ENCODE measurements around the gene TMIGD2. TPM values are rescaled to one million over a fixed set of nuclear protein-coding genes. Genes with fewer than 3 reads are reported as not detected.
"Not testable (repeated sequence)": the region's sequence is repeated elsewhere in the genome, so short reads cannot be mapped to it uniquely, and the experiment has no call there.

The TMIGD2 gene
- polyA plus RNA-seq, 4 donors, result 1.2 to 6.2 (median 3.2) TPM

GRCh38 chr19:4264812-4265211 is 37.4 kb downstream of the TMIGD2 start:
- H3K4me3 ChIP-seq (ENCODE audit: low read depth in 1 of 3, low read length in 3 of 3), result no peak overlapping the region
- DNase-seq (no peak), FAIRE-seq (no peak)
- 55 to 73% (median 56%) methylated on average over 4 of the region's 4 CpGs for whole genome bisulfite sequencing, 3 donors
- H3K27ac ChIP-seq (ENCODE audit: low read depth in 1 of 3, low read length in 2 of 3), result no peak overlapping the region
- H3K27me3 ChIP-seq (ENCODE audit: control insufficient read depth in 3 of 3, insufficient read depth in 3 of 3, low read length in 3 of 3), result no peaks in the 10 kb centered on the region
- H3K9me3 ChIP-seq (ENCODE audit: control insufficient read depth in 2 of 2, insufficient read depth in 1 of 2, low read depth in 1 of 2, low read length in 1 of 2), result no peaks in the 10 kb centered on the region
- peaks cover 0 to 3% (median 2%) of the 10 kb centered on the region in 3 donors for H3K4me1 ChIP-seq (ENCODE audit: control insufficient read depth in 3 of 3, insufficient read depth in 2 of 3, low read depth in 1 of 3, low read length in 2 of 3)
- peaks cover 13 to 84% (median 20%) of the 10 kb centered on the region in 3 donors for H3K36me3 ChIP-seq (ENCODE audit: control insufficient read depth in 3 of 3, insufficient read depth in 2 of 3, low read depth in 1 of 3, low read length in 3 of 3)

GRCh38 chr19:4260613-4261191 is 41.5 kb downstream of the TMIGD2 start:
- no peaks in the 10 kb centered on the region for H3K27me3 ChIP-seq (ENCODE audit: control insufficient read depth in 3 of 3, insufficient read depth in 3 of 3, low read length in 3 of 3)
- WGBS, 3 donors, result 92 to 96% (median 92%) methylated on average over 11 of the region's 11 CpGs
- no peak for DNase-seq
- H3K36me3 ChIP-seq (ENCODE audit: control insufficient read depth in 3 of 3, insufficient read depth in 2 of 3, low read depth in 1 of 3, low read length in 3 of 3), result peaks cover 29 to 87% (median 29%) of the 10 kb centered on the region in 3 donors
- peaks cover 0 to 9% of the 10 kb centered on the region in 2 donors for H3K9me3 ChIP-seq (ENCODE audit: control insufficient read depth in 2 of 2, insufficient read depth in 1 of 2, low read depth in 1 of 2, low read length in 1 of 2)
- no peak overlapping the region for H3K27ac ChIP-seq (ENCODE audit: low read depth in 1 of 3, low read length in 2 of 3)
- H3K4me1 ChIP-seq (ENCODE audit: control insufficient read depth in 3 of 3, insufficient read depth in 2 of 3, low read depth in 1 of 3, low read length in 2 of 3), result no peaks in the 10 kb centered on the region
- no peak for FAIRE-seq
- no peak overlapping the region for H3K4me3 ChIP-seq (ENCODE audit: low read depth in 1 of 3, low read length in 3 of 3)

GRCh38 chr19:4258181-4258580 is 44.0 kb downstream of the TMIGD2 start:
- Histone ChIP-seq H3K27ac (ENCODE audit: low read depth in 1 of 3, low read length in 2 of 3) (no peak overlapping the region), H3K27me3 (ENCODE audit: control insufficient read depth in 3 of 3, insufficient read depth in 3 of 3, low read length in 3 of 3) (no peaks in the 10 kb centered on the region), H3K4me1 (ENCODE audit: control insufficient read depth in 3 of 3, insufficient read depth in 2 of 3, low read depth in 1 of 3, low read length in 2 of 3) (no peaks in the 10 kb centered on the region), H3K4me3 (ENCODE audit: low read depth in 1 of 3, low read length in 3 of 3) (no peak overlapping the region), H3K9me3 (ENCODE audit: control insufficient read depth in 2 of 2, insufficient read depth in 1 of 2, low read depth in 1 of 2, low read length in 1 of 2) (peaks cover 0 to 23% of the 10 kb centered on the region in 2 donors), H3K36me3 (ENCODE audit: control insufficient read depth in 3 of 3, insufficient read depth in 2 of 3, low read depth in 1 of 3, low read length in 3 of 3) (peaks cover 32 to 89% (median 41%) of the 10 kb centered on the region in 3 donors)
- WGBS, 3 donors, result 94 to 95% (median 95%) methylated on average over 20 to 28 of the region's 28 CpGs
- FAIRE-seq, result no peak
- no peak for DNase-seq

GRCh38 chr19:4257025-4257424 is 45.2 kb downstream of the TMIGD2 start:
- Histone ChIP-seq H3K36me3 (ENCODE audit: control insufficient read depth in 3 of 3, insufficient read depth in 2 of 3, low read depth in 1 of 3, low read length in 3 of 3) (peaks cover 29 to 88% (median 40%) of the 10 kb centered on the region in 3 donors), H3K27ac (ENCODE audit: low read depth in 1 of 3, low read length in 2 of 3) (no peak overlapping the region), H3K9me3 (ENCODE audit: control insufficient read depth in 2 of 2, insufficient read depth in 1 of 2, low read depth in 1 of 2, low read length in 1 of 2) (peaks cover 0 to 29% of the 10 kb centered on the region in 2 donors), H3K4me3 (ENCODE audit: low read depth in 1 of 3, low read length in 3 of 3) (no peak overlapping the region), H3K27me3 (ENCODE audit: control insufficient read depth in 3 of 3, insufficient read depth in 3 of 3, low read length in 3 of 3) (no peaks in the 10 kb centered on the region), H3K4me1 (ENCODE audit: control insufficient read depth in 3 of 3, insufficient read depth in 2 of 3, low read depth in 1 of 3, low read length in 2 of 3) (no peaks in the 10 kb centered on the region)
- 89 to 96% (median 89%) methylated on average over 6 of the region's 6 CpGs for WGBS, 3 donors
- FAIRE-seq, result no peak
- no peak for DNase-seq

GRCh38 chr19:4256563-4256962 is 45.6 kb downstream of the TMIGD2 start:
- no peak for DNase-seq
- Histone ChIP-seq H3K27me3 (ENCODE audit: control insufficient read depth in 3 of 3, insufficient read depth in 3 of 3, low read length in 3 of 3) (no peaks in the 10 kb centered on the region), H3K4me3 (ENCODE audit: low read depth in 1 of 3, low read length in 3 of 3) (no peak overlapping the region), H3K36me3 (ENCODE audit: control insufficient read depth in 3 of 3, insufficient read depth in 2 of 3, low read depth in 1 of 3, low read length in 3 of 3) (peaks cover 29 to 88% (median 40%) of the 10 kb centered on the region in 3 donors), H3K4me1 (ENCODE audit: control insufficient read depth in 3 of 3, insufficient read depth in 2 of 3, low read depth in 1 of 3, low read length in 2 of 3) (no peaks in the 10 kb centered on the region), H3K9me3 (ENCODE audit: control insufficient read depth in 2 of 2, insufficient read depth in 1 of 2, low read depth in 1 of 2, low read length in 1 of 2) (peaks cover 0 to 29% of the 10 kb centered on the region in 2 donors), H3K27ac (ENCODE audit: low read depth in 1 of 3, low read length in 2 of 3) (no peak overlapping the region)
- 97 to 99% (median 97%) methylated on average over 4 of the region's 4 CpGs for WGBS, 3 donors
- FAIRE-seq, result no peak

GRCh38 chr19:4246767-4247593 is 55.2 kb downstream of the TMIGD2 start, which contains the start of gene YJU2:
Gene YJU2 (plus strand): TSS chr19:4247080. CDS start chr19:4247147, 67 bp downstream.
- peaks cover 0 to under 1% of the 10 kb centered on the region in 2 donors for H3K9me3 ChIP-seq (ENCODE audit: control insufficient read depth in 2 of 2, insufficient read depth in 1 of 2, low read depth in 1 of 2, low read length in 1 of 2)
- H3K36me3 ChIP-seq (ENCODE audit: control insufficient read depth in 3 of 3, insufficient read depth in 2 of 3, low read depth in 1 of 3, low read length in 3 of 3), result peaks cover 6 to 38% (median 7%) of the 10 kb centered on the region in 3 donors
- H3K27ac ChIP-seq (ENCODE audit: low read depth in 1 of 3, low read length in 2 of 3), result peak within 1 kb of the TSS; percentile 95 to 99 (median 95)
- WGBS, 3 donors, result 0 to 1% (median 1%) methylated on average over 41 to 45 of the region's 45 CpGs
- H3K4me3 ChIP-seq (ENCODE audit: low read depth in 1 of 3, low read length in 3 of 3), result peak within 1 kb of the TSS; percentile 51 to 71 (median 61)
- DNase-seq, result peak; percentile 100
- no peaks in the 10 kb centered on the region for H3K27me3 ChIP-seq (ENCODE audit: control insufficient read depth in 3 of 3, insufficient read depth in 3 of 3, low read length in 3 of 3)
- no peak for FAIRE-seq
- H3K4me1 ChIP-seq (ENCODE audit: control insufficient read depth in 3 of 3, insufficient read depth in 2 of 3, low read depth in 1 of 3, low read length in 2 of 3), result peaks cover 0 to 7% (median 0%) of the 10 kb centered on the region in 3 donors

GRCh38 chr19:4245938-4246337 is 56.3 kb downstream of the TMIGD2 start:
- H3K4me1 ChIP-seq (ENCODE audit: control insufficient read depth in 3 of 3, insufficient read depth in 2 of 3, low read depth in 1 of 3, low read length in 2 of 3); H3K27me3 ChIP-seq (ENCODE audit: control insufficient read depth in 3 of 3, insufficient read depth in 3 of 3, low read length in 3 of 3); FAIRE-seq; H3K27ac ChIP-seq (ENCODE audit: low read depth in 1 of 3, low read length in 2 of 3); H3K9me3 ChIP-seq (ENCODE audit: control insufficient read depth in 2 of 2, insufficient read depth in 1 of 2, low read depth in 1 of 2, low read length in 1 of 2); DNase-seq; H3K4me3 ChIP-seq (ENCODE audit: low read depth in 1 of 3, low read length in 3 of 3): not testable (repeated sequence)
- H3K36me3 ChIP-seq (ENCODE audit: control insufficient read depth in 3 of 3, insufficient read depth in 2 of 3, low read depth in 1 of 3, low read length in 3 of 3), result peaks cover 1 to 28% (median 4%) of the 10 kb centered on the region in 3 donors
- 96 to 100% (median 99%) methylated on average over 6 of the region's 6 CpGs for WGBS, 3 donors
